AG09309 (cell line): ENCODE results near the gene NUAK2.

Source experiments
- DNase-seq: peaks from one replicate; pipeline ENCODE4 v3.0.0-alpha.2; 2010; ENCODE audit warnings: low read depth
- H3K4me3 ChIP-seq: 2 replicates; pipeline ENCODE4 v1.5.1; 2011; ENCODE audit warnings: mild to moderate bottlenecking, low read depth, low read length, moderate library complexity; ENCODE audit not compliant: control insufficient read depth
- TF ChIP-seq, protein P1 (sequence below): IDR thresholded peaks from 2 replicates; pipeline ENCODE4 v1.5.1; 2011; ENCODE audit warnings: mild to moderate bottlenecking, low read depth, low read length, inconsistent platforms; ENCODE audit not compliant: insufficient read depth, control insufficient read depth; ENCODE audit errors: missing control alignments

Gene NUAK2

DNA sequence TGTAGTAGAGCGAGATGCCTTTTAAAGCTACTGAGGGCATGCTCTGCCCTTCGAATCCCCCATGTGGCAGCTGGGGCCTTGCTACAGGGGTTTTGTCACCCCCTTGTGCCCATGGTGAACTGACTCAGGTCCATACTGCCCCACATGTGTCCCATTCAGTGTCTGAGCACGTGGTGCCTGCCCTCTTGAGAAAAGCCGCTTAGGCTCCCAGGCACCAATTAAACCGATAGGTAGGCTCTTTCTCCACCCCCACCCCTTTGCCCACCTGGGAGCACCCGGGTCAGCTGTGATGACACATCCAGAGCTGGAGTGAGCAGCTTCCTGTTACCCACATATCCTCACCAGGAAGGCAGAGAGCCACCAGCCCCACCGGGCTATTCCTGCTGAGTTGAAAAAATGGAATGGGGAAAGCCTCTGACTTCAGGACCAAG is 63.3 kb downstream of the NUAK2 start:
- no peak overlapping the region for H3K4me3 ChIP-seq
- TF ChIP-seq, protein P1, sequence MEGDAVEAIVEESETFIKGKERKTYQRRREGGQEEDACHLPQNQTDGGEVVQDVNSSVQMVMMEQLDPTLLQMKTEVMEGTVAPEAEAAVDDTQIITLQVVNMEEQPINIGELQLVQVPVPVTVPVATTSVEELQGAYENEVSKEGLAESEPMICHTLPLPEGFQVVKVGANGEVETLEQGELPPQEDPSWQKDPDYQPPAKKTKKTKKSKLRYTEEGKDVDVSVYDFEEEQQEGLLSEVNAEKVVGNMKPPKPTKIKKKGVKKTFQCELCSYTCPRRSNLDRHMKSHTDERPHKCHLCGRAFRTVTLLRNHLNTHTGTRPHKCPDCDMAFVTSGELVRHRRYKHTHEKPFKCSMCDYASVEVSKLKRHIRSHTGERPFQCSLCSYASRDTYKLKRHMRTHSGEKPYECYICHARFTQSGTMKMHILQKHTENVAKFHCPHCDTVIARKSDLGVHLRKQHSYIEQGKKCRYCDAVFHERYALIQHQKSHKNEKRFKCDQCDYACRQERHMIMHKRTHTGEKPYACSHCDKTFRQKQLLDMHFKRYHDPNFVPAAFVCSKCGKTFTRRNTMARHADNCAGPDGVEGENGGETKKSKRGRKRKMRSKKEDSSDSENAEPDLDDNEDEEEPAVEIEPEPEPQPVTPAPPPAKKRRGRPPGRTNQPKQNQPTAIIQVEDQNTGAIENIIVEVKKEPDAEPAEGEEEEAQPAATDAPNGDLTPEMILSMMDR: no peak
- no peak for DNase-seq

DNA sequence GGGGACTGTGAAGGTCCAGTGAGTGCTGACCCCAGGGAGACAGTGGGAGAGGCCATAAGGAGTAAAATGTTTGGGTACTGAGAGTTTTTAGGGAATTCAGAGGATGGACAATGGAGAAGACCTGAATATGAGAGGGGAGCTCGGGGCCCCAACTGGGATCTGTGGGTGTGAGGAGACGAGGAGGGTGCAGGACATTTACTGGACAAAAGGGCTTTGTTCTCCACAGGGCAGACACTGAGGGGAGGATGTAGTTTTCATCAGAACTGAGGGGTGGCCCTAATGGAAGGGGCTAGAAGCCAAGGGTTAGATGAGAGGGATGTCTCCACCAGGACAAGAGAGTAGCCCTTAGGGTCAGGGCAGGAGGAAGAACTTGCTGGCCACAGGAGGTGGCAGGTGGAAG is 63.8 kb downstream of the NUAK2 start:
- TF ChIP-seq, protein P1: no peak
- no peak overlapping the region for H3K4me3 ChIP-seq
- no peak for DNase-seq

DNA sequence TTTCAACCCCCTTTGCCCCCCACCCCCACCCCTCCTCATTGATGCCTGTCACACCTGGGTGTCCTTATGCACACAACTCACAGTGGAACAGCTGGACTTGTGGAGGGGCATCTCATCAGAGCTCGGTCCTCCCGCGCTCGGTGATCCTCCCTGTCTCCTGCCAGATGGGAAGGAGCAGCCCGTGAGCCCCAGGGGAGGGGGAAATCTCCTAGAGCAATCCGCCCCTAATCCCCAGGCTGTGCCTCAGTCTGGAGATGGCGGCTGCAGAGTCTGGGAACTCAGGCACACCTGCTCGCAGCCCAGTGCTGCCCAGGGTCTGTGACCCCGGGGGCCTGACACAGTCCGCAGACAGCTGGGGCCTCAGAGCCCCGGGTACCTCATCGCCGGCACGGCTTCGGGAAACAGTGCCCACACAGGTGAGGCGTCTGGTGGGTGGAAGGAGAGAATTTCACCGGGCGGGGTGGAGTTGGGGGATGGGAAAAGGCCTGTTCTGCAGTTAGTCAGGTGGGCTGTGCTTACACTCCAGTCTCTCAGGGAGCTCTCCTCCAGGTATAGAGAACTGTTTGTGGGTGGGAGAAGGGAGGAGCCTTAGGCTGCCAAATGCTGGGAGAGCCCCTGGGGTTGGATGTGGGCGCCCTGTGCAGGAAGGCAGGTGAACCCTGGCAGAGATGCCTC is 64.5 kb downstream of the NUAK2 start:
- no peak overlapping the region for H3K4me3 ChIP-seq
- no peak for DNase-seq
- TF ChIP-seq, protein P1: no peak

DNA sequence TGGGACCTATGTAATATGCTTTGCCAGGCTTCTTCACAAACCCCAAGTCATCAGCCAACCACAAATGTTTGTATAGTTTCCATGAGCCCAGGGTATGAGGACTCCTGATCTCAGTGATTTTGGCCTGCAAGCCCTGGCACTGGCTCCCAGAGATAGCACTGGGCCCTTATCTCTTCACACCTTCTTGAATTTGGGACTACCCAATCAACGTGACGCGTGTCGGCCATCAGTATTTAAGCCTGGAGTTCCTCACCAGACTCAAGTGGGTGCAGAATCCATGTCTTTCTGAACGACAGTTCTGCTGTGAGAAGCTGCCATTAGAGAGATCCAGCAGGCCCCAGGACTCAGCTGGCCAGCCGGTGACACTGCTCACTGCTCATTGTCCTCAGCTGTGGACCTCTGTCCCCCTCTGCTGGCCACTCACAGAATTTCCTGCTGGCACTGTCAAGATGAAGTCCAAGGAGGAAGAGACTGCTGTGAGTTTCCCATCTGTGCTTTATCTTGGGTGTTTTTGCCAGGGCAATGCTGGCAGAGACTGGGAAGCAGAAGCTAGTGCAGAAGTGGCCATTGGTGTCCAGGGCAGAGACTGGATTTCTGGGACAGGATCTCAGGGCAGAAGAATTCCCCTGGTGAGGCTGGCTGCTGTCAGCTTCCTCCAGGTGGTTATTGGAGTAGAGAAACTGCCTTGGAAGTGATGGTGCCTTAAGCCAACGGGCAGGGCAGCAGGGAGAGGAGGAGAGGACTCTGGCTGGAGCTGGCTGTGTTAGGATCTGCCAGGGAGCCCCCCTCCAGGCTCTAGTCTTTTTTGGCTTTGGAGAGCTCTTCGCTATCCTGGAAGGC is 65.4 kb downstream of the NUAK2 start:
- TF ChIP-seq, protein P1: peak; percentile 90
- no peak for DNase-seq
- H3K4me3 ChIP-seq: no peak overlapping the region
